Panc1 (cell line): ENCODE measurements around the gene GADD45G.

ENCODE experiments used
- CTCF ChIP-seq: fragments of 450-650 bp; IDR thresholded peaks from 2 replicates; pipeline ENCODE4 v1.5.1; 2017; ENCODE audit warnings: mild to moderate bottlenecking
- POLR2AphosphoS5 ChIP-seq: IDR thresholded peaks from 2 replicates; pipeline ENCODE4 v1.6.1; 2012; ENCODE audit warnings: mild to moderate bottlenecking, low read depth, low read length, moderate library complexity
- SIN3A ChIP-seq: IDR thresholded peaks from 2 replicates; pipeline ENCODE4 v1.6.1; 2012; ENCODE audit warnings: low read depth, mild to moderate bottlenecking, low read length, moderate library complexity, borderline replicate concordance; ENCODE audit not compliant: insufficient read depth

DNA sequence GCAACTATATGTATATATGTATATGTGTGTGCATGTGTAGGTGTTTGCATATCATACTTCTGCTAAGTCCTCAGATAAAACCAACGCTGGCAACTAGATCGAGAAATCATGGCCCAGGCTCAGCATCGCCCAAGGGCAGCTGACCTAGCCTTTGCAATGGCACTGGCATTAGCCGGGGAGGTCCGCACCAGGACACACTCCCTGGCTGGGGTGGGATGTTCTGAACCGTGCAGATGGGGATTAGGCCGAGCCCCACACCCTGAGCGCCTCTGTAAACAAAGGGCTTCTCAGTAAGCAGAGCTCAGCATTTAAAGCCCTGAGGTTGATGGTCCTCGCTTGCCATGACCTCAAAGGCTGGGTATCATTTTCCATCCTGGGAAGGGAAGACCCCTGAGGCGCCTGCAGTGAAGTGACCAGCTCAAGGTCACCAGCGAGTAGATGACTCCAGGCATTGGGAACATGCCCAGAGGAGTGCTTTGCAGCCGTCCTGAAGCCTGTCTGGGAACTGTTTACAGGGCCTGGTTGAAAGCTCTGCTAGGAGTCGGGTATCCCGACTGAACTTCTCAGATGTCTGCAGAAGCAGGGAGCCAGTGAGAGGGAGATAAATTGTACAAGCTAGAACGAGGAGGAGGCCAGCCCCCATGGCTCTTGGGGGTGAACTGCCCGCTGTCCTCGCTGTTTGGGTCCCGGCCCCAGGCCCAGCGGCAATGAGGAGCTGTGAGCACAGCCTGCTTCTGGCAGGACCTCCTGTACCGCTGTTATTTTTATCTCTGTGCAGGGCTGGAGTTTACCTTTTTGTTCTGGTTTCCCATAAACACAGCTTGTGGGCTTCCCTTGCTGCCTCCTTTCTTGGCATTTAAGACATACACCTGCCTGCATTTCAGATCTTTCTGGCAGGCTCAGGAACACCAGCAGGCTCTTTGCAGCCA lies 18.4 kb downstream of the GADD45G start:
- TF ChIP-seq POLR2AphosphoS5 = no peak
- TF ChIP-seq CTCF = no peak
- TF ChIP-seq SIN3A = no peak
